HG02884 (cell line): ENCODE measurements around the gene PPAT.
A peak's percentile ranks its signal among the peaks of the same experiment; 100 is the strongest.
"Not testable (repeated sequence)": the region's sequence is repeated elsewhere in the genome, so short reads cannot be mapped to it uniquely, and the experiment has no call there.

ENCODE experiments used
- ATAC-seq: cut with Tn5 transposase; IDR thresholded peaks from one replicate; pipeline ENCODE4 v1.9.1; 2021; ENCODE audit warnings: mild to moderate bottlenecking, moderate library complexity; ENCODE audit not compliant: unreplicated experiment

The PPAT gene

DNA sequence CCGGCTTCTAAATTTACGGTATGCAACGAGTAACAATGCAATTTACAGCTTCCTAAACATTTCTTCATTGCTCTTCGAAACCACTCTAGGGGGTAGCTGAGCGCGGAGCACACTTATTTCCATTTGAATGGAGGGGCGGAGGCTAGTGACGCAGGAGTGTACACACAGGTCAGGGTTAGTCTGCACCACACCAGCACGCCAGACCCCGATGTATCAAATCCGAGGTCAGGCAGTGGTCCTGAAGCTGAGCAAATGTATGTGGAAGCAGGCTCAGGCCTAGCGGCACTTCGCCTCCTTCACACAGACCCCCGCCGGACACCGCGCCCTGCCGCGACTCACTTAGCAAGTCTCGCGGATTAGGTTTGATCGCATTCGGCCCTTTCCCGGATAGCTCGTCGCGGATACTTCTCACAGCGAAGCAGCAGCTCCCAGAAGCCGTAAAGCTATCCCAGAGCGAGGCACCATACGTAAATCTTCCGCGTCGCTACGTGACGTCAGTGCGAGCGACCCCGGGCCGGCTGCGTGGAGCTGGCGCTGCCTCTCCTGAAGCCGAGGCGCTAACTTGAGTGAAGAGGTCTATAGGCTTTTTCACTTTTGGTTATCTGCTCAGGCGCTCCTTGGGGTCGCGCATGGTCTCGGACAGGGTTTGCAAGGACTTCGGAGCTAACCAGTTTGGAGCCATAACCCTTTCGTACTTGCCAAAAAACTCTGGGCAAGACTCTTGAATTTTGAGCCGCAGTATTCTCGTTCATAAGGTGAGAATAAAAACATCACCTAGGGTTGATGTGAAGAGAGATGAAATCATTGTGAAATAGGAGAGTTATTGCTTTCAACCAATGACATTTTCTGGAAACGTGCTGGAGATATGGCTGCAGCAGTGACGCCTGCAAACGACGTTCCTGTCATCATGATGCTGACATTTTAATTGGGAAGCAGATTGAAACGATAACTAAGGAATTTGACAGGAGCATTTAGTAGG lies 48.1 kb downstream of the PPAT start, which contains the start of gene AASDH:
Gene AASDH (minus strand): TSS at position 469 of the 979 bp plus-strand sequence. CDS start 3,192 bp downstream, outside the sequence.
- ATAC-seq = peak; percentile 94

DNA sequence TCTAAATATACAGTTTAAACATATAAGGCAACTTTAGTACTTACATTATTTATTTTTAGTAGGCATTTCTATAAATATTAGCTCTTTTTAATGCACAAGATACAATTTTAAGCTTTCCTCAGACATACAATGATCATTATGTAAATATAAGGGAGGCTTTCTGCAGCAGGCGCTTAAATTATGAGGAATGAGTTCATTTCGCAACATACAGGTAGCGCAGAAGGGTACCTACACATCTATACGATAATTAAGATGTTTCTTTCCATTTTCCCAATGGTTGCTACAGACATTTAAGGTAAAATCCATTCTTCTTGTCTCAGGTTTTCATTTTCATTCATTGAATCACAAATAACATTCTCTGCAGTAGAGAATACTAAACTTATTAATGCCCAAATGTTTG lies 49.3 kb downstream of the PPAT start:
- ATAC-seq = no peak

GRCh38 chr4:56375458-56375857 lies 60.0 kb downstream of the PPAT start:
- ATAC-seq = no peak

DNA sequence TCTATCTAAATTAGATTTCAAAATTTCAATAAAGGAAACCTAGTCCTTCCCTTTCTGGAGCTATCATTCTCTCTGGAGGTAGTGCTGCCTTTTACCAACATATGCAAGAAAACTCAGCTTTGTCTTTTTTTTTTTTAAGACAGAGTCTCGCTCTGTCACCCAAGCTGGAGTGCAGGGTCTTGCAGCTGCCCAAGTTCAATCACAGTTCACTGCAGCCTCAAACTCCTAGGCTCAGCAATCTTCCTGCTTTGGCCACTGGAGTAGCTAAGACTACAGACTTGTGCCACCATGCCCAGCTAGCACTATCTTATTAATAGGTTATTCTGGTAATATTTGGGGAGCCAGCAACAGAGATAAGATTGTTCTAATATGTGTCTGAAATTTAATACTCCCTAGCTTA lies 60.5 kb downstream of the PPAT start:
- ATAC-seq = no peak

- no peak for ATAC-seq
These were observed 62.6 kb downstream of the PPAT start for GRCh38 chr4:56372774-56373173.

GRCh38 chr4:56371426-56372220 lies 63.8 kb downstream of the PPAT start:
- ATAC-seq = no peak

DNA sequence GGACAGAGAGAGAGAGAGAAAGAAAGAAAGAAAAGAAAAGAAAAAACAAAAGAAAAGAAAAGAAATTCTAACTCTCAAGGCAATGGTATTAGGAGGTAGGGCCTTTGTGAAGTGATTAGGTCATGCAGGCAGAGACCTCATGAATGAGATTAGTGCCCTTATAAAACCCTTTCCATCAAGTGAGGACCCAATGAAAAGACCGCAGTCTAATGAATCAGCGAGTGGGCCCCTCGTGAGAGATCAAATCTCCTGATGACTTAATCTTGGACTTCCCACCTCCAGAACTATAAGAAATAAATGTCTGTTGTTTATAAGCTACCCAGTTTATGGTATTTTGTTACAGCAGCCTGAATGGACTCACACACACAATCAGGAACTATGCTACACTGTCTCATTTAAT lies 65.0 kb downstream of the PPAT start:
- ATAC-seq = no peak

DNA sequence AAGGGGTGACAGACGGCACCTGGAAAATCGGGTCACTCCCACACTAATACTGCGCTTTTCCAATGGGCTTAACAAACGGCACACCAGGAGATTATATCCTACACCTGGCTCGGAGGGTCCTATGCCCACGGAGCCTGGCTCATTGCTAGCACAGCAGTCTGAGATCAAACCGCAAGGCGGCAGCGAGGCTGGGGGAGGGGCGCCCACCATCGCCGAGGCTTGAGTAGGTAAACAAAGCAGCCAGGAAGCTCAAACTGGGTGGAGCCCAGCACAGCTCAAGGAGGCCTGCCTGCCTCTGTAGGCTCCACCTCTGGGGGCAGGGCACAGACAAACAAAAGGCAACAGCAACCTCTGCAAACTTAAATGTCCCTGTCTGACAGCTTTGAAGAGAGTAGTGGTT lies 72.4 kb downstream of the PPAT start:
- ATAC-seq = not testable (repeated sequence)

DNA sequence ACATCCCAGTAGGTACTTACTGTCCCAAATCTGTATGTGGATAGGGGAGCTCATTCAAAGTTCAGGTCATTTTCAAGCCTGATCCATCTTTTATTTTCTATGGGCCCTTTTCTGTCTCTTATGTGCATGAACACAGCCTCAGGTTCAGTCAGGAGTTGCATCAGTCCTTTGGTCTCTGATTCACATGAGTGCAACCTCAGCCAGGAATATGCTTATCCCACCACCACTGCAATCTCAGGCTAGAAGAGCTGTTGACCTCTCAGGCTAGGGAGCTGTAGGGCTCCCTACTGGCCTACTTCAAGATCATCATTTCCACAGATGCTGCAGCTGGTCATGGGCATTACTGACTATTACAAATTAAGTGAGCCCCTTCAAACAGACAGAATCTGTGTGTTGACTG lies 75.3 kb downstream of the PPAT start:
- no peak for ATAC-seq

DNA sequence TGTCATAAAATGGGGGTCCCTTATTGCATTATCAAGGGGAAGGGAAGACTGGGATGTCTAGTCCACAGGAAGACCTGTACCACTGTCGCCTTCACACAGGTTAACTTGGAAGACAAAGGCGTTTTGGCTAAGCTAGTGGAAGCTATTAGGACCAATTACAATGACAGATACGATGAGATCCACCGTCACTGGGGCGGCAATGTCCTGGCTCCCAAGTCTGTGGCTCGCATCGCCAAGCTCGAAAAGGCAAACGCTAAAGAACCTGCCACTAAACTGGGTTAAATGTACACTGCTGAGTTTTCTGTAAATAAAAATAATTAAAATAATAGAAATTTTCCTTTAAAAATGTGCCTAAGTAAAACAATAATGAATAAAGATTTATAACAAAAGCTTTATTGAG lies 78.8 kb downstream of the PPAT start:
- no peak for ATAC-seq

- no peak for ATAC-seq
These were observed 86.8 kb downstream of the PPAT start for GRCh38 chr4:56348576-56348975.

GRCh38 chr4:56345458-56345857 lies 90.0 kb downstream of the PPAT start:
- no peak for ATAC-seq
